Suprapubic skin (tissue), 4 donors: ENCODE results near the gene NACA.

Experiments used
- POLR2A ChIP-seq, 2 donors: fragments of 450-650 bp; IDR thresholded peaks; one replicate each; pipeline ENCODE4 v1.6.1; 2017; ENCODE audit warnings: antibody characterized with exemption in 2 of 2, mild to moderate bottlenecking in 2 of 2, moderate library complexity in 2 of 2
- POLR2AphosphoS5 ChIP-seq, 3 donors: sonication (generic); formaldehyde crosslinking; IDR thresholded peaks; one replicate each; pipeline ENCODE4 v1.6.1; 2017; ENCODE audit warnings: antibody characterized with exemption in 3 of 3
- TF ChIP-seq, protein P1 (sequence below), 2 donors: fragments of 200-600 bp in 1 of 2; fragments of 450-650 bp in 1 of 2; sonication (generic) in 1 of 2; IDR thresholded peaks; one replicate each; pipeline ENCODE4 v1.5.1; 2016 to 2019; ENCODE audit warnings: antibody characterized with exemption in 2 of 2, mild to moderate bottlenecking in 1 of 2, moderate library complexity in 1 of 2

DNA sequence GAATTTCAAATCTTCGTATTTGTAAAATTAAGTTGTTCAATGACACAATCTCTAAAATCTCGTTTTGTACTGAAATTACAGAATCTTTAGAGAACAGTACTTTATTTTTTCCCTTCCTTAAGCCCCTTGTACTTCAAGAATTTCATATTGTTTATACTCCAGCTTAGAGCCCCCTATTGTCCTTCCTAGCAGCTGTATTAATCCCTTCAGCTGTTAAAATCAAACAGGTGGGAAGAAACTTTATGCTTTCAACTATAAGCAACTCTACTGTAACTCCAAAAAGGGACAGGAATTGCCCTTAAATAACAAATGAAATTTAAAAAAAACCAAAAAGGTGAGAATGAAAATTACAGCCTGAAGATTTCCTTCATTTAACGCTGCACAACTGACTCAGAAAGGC, 1.7 kb downstream of the NACA start:
- TF ChIP-seq POLR2AphosphoS5 (IDR thresholded peaks at IDR 0.05) (no peak), POLR2A (IDR thresholded peaks at IDR 0.05) (no peak)
- TF ChIP-seq, protein P1, sequence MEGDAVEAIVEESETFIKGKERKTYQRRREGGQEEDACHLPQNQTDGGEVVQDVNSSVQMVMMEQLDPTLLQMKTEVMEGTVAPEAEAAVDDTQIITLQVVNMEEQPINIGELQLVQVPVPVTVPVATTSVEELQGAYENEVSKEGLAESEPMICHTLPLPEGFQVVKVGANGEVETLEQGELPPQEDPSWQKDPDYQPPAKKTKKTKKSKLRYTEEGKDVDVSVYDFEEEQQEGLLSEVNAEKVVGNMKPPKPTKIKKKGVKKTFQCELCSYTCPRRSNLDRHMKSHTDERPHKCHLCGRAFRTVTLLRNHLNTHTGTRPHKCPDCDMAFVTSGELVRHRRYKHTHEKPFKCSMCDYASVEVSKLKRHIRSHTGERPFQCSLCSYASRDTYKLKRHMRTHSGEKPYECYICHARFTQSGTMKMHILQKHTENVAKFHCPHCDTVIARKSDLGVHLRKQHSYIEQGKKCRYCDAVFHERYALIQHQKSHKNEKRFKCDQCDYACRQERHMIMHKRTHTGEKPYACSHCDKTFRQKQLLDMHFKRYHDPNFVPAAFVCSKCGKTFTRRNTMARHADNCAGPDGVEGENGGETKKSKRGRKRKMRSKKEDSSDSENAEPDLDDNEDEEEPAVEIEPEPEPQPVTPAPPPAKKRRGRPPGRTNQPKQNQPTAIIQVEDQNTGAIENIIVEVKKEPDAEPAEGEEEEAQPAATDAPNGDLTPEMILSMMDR (IDR thresholded peaks at IDR 0.05) = no peak
